GM19099 (cell line): ENCODE results near the gene ACAP2.

ENCODE experiments used
- POLR2A ChIP-seq: IDR thresholded peaks from 3 replicates; pipeline ENCODE4 v1.6.1; 2011; ENCODE audit warnings: low read depth; ENCODE audit not compliant: insufficient read length; ENCODE audit errors: extremely low read depth

ACAP2 gene

GRCh38 chr3:195442573-195443390, at the start of gene ACAP2:
ACAP2 (minus strand) TSS chr3:195443020; CDS start chr3:195442847, 173 bp downstream.
- TF ChIP-seq POLR2A, result peak; percentile 92

GRCh38 chr3:195475614-195476013, 32.8 kb upstream of the ACAP2 start:
- TF ChIP-seq POLR2A, result no peak

GRCh38 chr3:195468841-195469240, 26.0 kb upstream of the ACAP2 start:
- no peak for TF ChIP-seq POLR2A

GRCh38 chr3:195468391-195468776, 25.6 kb upstream of the ACAP2 start:
- TF ChIP-seq POLR2A, result no peak

- TF ChIP-seq POLR2A, result no peak
Measured at GRCh38 chr3:195467641-195468390, 25.0 kb upstream of the ACAP2 start.

GRCh38 chr3:195466251-195466650, 23.4 kb upstream of the ACAP2 start:
- no peak for TF ChIP-seq POLR2A

GRCh38 chr3:195462308-195462610, 19.4 kb upstream of the ACAP2 start:
- TF ChIP-seq POLR2A, result no peak

- no peak for TF ChIP-seq POLR2A
Measured at GRCh38 chr3:195461594-195462307, 18.9 kb upstream of the ACAP2 start.

GRCh38 chr3:195460091-195460713, 17.4 kb upstream of the ACAP2 start:
- no peak for TF ChIP-seq POLR2A

- no peak for TF ChIP-seq POLR2A
Measured at GRCh38 chr3:195458316-195458717, 15.5 kb upstream of the ACAP2 start.

- TF ChIP-seq POLR2A, result no peak
Measured at GRCh38 chr3:195455789-195456188, 13.0 kb upstream of the ACAP2 start.

GRCh38 chr3:195453236-195453635, 10.4 kb upstream of the ACAP2 start:
- TF ChIP-seq POLR2A, result no peak

- TF ChIP-seq POLR2A, result no peak
Measured at GRCh38 chr3:195451373-195452015, 8.7 kb upstream of the ACAP2 start.

- no peak for TF ChIP-seq POLR2A
Measured at GRCh38 chr3:195450731-195451229, 8.0 kb upstream of the ACAP2 start.
